Nephron progenitor cell (in vitro differentiated cells): ENCODE results near the gene RIMS3.

Experiments
- DNase-seq: peaks from one replicate; pipeline ENCODE4 v3.0.0; 2021
- H3K27ac Mint-ChIP-seq: 2 replicates; pipeline ENCODE4 v1.8.0; 2021; ENCODE audit warnings: mild to moderate bottlenecking, moderate library complexity, mixed read lengths
- H3K27me3 Mint-ChIP-seq: 2 replicates; pipeline ENCODE4 v1.8.0; 2021; ENCODE audit warnings: mild to moderate bottlenecking, low read depth, mixed read lengths; ENCODE audit not compliant: poor library complexity
- H3K36me3 Mint-ChIP-seq: 2 replicates; pipeline ENCODE4 v1.8.0; 2021; ENCODE audit warnings: low read depth, mixed read lengths
- H3K4me1 Mint-ChIP-seq: 2 replicates; pipeline ENCODE4 v1.8.0; 2021; ENCODE audit warnings: mixed read lengths
- H3K4me3 Mint-ChIP-seq: 2 replicates; pipeline ENCODE4 v1.8.0; 2021; ENCODE audit warnings: mild to moderate bottlenecking, moderate library complexity, mixed read lengths
- H3K9me3 Mint-ChIP-seq: 2 replicates; pipeline ENCODE4 v1.8.0; 2021; ENCODE audit warnings: mild to moderate bottlenecking, moderate library complexity, mixed read lengths
- CTCF ChIP-seq: fragments of 200-600 bp; sonication (generic); IDR thresholded peaks from 2 replicates; pipeline ENCODE4 v1.5.0; 2021; ENCODE audit warnings: antibody characterized with exemption

The RIMS3 gene

GRCh38 chr1:40709802-40710278 lies 44.4 kb upstream of the RIMS3 start:
- DNase-seq: no peak
- Mint-ChIP-seq H3K4me1 (peaks cover 44% of the 10 kb centered on the region), H3K27me3 (no peaks in the 10 kb centered on the region)

GRCh38 chr1:40709100-40709801 lies 43.8 kb upstream of the RIMS3 start:
- no peaks in the 10 kb centered on the region for H3K27me3 Mint-ChIP-seq
- DNase-seq: peak; percentile 69
- peak overlapping the region; percentile 100 for H3K4me3 Mint-ChIP-seq
- TF ChIP-seq CTCF: no peak
- H3K4me1 Mint-ChIP-seq: peaks cover 49% of the 10 kb centered on the region
- H3K9me3 Mint-ChIP-seq: no peaks in the 10 kb centered on the region
- peaks cover 8% of the 10 kb centered on the region for H3K36me3 Mint-ChIP-seq
- peak overlapping the region; percentile 99 for H3K27ac Mint-ChIP-seq

More at GRCh38 chr1:40709802-40710278, 44.4 kb upstream of the RIMS3 start:
- Mint-ChIP-seq H3K4me3 (peak overlapping the region; percentile 100), H3K36me3 (peaks cover 4% of the 10 kb centered on the region), H3K9me3 (no peaks in the 10 kb centered on the region), H3K27ac (peak overlapping the region; percentile 99)
- no peak for TF ChIP-seq CTCF

- peak; percentile 23 for DNase-seq
- Mint-ChIP-seq H3K36me3 (peaks cover 9% of the 10 kb centered on the region), H3K4me1 (peaks cover 53% of the 10 kb centered on the region), H3K4me3 (peak overlapping the region; percentile 100), H3K9me3 (no peaks in the 10 kb centered on the region), H3K27ac (peak overlapping the region; percentile 99), H3K27me3 (no peaks in the 10 kb centered on the region)
- no peak for TF ChIP-seq CTCF
Measured at GRCh38 chr1:40708750-40709099, 43.2 kb upstream of the RIMS3 start.

- Mint-ChIP-seq H3K27me3 (no peaks in the 10 kb centered on the region), H3K36me3 (peaks cover 5% of the 10 kb centered on the region), H3K4me3 (no peak overlapping the region), H3K9me3 (no peaks in the 10 kb centered on the region), H3K27ac (no peak overlapping the region), H3K4me1 (peaks cover 49% of the 10 kb centered on the region)
- TF ChIP-seq CTCF: no peak
- no peak for DNase-seq
Measured at GRCh38 chr1:40706626-40707025, 41.1 kb upstream of the RIMS3 start.

GRCh38 chr1:40704817-40705733 lies 39.6 kb upstream of the RIMS3 start:
- H3K27ac Mint-ChIP-seq: no peak overlapping the region
- TF ChIP-seq CTCF: no peak
- H3K36me3 Mint-ChIP-seq: peaks cover 5% of the 10 kb centered on the region
- no peak for DNase-seq
- no peaks in the 10 kb centered on the region for H3K27me3 Mint-ChIP-seq
- H3K4me3 Mint-ChIP-seq: no peak overlapping the region
- H3K4me1 Mint-ChIP-seq: peaks cover 40% of the 10 kb centered on the region
- H3K9me3 Mint-ChIP-seq: no peaks in the 10 kb centered on the region
